Type B pancreatic cell (in vitro differentiated cells): Measurements from ENCODE around the gene APOBR. TPM values are rescaled to one million over a fixed set of nuclear protein-coding genes. Genes with fewer than 3 reads are reported as not detected.

ENCODE experiments used
- DNase-seq: peaks from one replicate; pipeline ENCODE4 v3.0.0; 2021; ENCODE audit warnings: mixed read lengths; ENCODE audit not compliant: unreplicated experiment; ENCODE audit errors: extremely low spot score
- H3K27ac Mint-ChIP-seq: 2 replicates; pipeline ENCODE4 v1.8.0; 2021; ENCODE audit warnings: mild to moderate bottlenecking, mixed read lengths
- H3K27me3 Mint-ChIP-seq: 2 replicates; pipeline ENCODE4 v1.8.0; 2021; ENCODE audit warnings: mixed read lengths
- H3K36me3 Mint-ChIP-seq: 2 replicates; pipeline ENCODE4 v1.8.0; 2021; ENCODE audit warnings: mixed read lengths
- H3K4me1 Mint-ChIP-seq: one replicate; pipeline ENCODE4 v1.8.0; 2021; ENCODE audit warnings: mixed read lengths; ENCODE audit not compliant: unreplicated experiment
- H3K4me3 Mint-ChIP-seq: 2 replicates; pipeline ENCODE4 v1.8.0; 2021; ENCODE audit warnings: mild to moderate bottlenecking, mixed read lengths
- H3K9me3 Mint-ChIP-seq: 2 replicates; pipeline ENCODE4 v1.8.0; 2021; ENCODE audit warnings: mixed read lengths
- total RNA-seq: library from RNA; stranded (reverse); gene quantifications from 2 replicates; pipeline ENCODE4 v1.2.1, GENCODE V29; 2021; ENCODE audit warnings: low replicate concordance
- TF ChIP-seq, protein P1 (sequence below): fragments of 200-600 bp; sonication (generic); conservative IDR thresholded peaks from 2 replicates; pipeline ENCODE4 v1.5.0; 2021; ENCODE audit warnings: antibody characterized with exemption, mild to moderate bottlenecking

APOBR gene
- total RNA-seq, 1 donor from 2014 or later, result 0.14 TPM

DNA sequence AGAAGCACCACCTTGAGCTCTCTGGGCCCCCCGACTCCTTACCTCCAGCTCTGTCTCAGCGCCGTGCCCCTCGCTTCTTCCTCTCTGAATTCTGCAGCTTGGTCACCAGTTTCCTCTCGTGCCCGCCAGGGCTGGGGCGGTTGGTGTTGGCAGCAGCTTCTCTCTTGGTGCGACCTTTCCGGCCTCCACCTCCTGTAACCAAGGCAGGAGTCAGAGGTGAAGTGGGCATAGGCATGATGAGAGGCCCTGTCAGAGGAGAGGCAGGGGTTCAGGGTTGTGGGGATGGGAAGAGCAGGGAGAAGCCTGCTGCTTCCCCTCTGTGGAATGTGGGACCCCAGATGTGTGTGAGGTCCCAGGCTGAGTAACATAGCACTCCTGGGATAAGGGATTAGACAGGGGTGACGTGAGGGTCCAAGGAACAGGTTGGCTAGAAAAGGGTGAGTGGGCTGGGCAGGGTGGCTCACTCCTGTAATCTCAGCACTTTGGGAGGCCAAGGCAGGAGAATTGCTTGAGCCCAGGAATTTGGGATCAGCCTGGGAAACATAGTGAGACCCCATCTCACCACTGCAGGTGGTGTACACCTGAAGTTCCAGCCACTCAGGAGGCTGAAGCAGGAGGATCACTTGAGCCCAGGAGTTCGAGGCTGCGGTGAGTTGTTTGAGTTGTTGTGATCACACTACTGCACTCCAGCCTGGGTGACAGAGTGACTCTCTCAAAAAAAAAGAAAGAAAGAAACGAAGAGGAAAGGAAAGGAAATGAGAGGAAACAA lies 43.7 kb downstream of the APOBR start:
- H3K27ac Mint-ChIP-seq, result peak overlapping the region; percentile 23
- H3K36me3 Mint-ChIP-seq, result no peaks in the 10 kb centered on the region
- H3K27me3 Mint-ChIP-seq, result no peaks in the 10 kb centered on the region
- no peak overlapping the region for H3K4me3 Mint-ChIP-seq
- no peaks in the 10 kb centered on the region for H3K9me3 Mint-ChIP-seq
- DNase-seq, result no peak
- TF ChIP-seq, protein P1, sequence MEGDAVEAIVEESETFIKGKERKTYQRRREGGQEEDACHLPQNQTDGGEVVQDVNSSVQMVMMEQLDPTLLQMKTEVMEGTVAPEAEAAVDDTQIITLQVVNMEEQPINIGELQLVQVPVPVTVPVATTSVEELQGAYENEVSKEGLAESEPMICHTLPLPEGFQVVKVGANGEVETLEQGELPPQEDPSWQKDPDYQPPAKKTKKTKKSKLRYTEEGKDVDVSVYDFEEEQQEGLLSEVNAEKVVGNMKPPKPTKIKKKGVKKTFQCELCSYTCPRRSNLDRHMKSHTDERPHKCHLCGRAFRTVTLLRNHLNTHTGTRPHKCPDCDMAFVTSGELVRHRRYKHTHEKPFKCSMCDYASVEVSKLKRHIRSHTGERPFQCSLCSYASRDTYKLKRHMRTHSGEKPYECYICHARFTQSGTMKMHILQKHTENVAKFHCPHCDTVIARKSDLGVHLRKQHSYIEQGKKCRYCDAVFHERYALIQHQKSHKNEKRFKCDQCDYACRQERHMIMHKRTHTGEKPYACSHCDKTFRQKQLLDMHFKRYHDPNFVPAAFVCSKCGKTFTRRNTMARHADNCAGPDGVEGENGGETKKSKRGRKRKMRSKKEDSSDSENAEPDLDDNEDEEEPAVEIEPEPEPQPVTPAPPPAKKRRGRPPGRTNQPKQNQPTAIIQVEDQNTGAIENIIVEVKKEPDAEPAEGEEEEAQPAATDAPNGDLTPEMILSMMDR, result no peak
- H3K4me1 Mint-ChIP-seq, result peaks cover 7% of the 10 kb centered on the region

DNA sequence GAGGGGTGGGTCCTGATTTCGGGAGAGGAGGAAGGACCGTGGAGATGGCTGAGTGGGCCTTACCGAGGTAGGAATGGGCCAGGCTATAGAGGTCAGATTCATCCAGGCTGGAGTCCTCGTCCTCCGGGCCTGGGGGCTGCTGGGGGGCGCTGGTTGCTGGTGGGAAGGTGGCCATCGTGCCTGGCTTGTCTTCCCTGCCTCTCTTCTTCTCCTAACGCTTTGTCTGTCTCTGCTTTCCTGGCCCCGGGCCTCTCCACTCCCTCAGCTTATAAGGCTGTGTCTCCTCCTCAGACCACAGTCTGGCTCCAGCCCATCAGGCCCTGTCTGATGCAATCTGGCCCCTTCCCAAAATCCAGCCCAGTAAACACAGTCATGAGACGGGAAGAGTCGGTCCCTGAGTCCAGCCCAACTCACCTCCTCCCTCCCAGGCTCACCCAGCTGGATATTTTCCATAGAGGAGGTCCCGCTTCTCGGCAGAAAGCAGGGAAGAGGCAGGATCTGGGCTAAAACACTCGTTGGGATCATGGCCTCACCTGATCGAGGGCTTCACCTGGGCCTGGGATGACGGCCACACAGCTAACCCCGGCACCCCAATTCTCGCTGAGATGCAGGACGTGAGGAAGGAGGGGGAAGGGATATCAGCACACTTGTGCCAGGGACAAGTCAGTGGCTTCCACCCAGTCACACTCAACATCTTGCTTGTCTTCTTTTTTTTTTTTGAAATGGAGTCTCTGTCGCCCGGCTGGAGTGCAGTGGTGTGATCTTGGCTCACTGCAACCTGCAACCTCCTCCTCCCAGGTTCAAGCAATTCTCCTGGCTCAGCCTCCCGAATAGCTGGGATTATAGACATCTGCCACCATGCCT lies 44.5 kb downstream of the APOBR start, which contains the start of gene NUPR1:
Gene NUPR1, minus strand, starts transcription at position 242 of the 864 bp plus-strand sequence. Its CDS starts 67 bp downstream, at position 175.
- peak within 1 kb of the TSS; percentile 23 for H3K27ac Mint-ChIP-seq
- no peaks in the 10 kb centered on the region for H3K9me3 Mint-ChIP-seq
- H3K4me3 Mint-ChIP-seq, result no peak within 1 kb of the TSS
- DNase-seq, result no peak
- no peaks in the 10 kb centered on the region for H3K27me3 Mint-ChIP-seq
- H3K36me3 Mint-ChIP-seq, result no peaks in the 10 kb centered on the region
- TF ChIP-seq, protein P1, result no peak
- peaks cover 9% of the 10 kb centered on the region for H3K4me1 Mint-ChIP-seq

DNA sequence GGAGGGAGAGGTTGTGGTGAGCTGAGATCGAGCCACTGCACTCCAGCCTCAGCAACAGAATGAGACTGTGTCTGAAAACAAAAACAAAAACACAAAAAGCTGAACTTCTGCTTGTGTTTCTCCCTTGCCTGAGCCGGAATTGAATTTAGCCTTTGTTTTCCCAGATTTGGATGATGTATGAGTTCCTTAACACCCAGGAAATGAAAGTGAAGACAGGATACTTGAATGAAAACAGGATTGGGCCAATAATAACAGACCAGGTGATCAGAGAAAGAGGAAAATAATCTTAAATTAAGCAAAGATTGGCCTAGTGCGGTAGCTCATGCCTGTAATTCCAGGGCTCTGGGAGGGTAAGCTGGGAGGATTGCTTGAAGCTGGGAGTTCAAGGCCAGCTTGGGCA lies 45.9 kb downstream of the APOBR start:
- Mint-ChIP-seq H3K4me1 (peaks cover 9% of the 10 kb centered on the region), H3K27me3 (no peaks in the 10 kb centered on the region)

DNA sequence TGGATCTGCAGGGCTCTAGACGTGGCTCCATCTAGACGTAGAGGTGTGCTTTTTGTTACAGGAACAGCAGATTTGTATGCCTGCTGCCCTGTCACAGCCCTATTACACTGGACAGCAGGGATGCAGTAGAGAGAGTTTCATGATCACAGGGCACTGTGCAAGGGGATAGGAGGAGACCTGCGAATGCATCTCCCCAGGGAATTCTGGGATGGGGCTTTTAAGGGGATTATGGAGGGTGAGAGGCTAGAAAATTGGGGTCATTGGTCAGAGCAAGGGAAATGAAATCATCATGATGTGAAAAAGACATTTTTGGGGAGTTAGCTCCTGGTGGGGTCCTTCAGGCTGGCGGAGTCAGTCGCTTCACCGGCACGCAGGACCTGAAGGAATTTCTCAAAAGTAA lies 48.2 kb downstream of the APOBR start:
- no peak for DNase-seq
- TF ChIP-seq, protein P1, result no peak
- no peaks in the 10 kb centered on the region for H3K36me3 Mint-ChIP-seq
- H3K4me1 Mint-ChIP-seq, result peaks cover 9% of the 10 kb centered on the region
- no peaks in the 10 kb centered on the region for H3K27me3 Mint-ChIP-seq
- no peaks in the 10 kb centered on the region for H3K9me3 Mint-ChIP-seq
- peak overlapping the region; percentile 96 for H3K27ac Mint-ChIP-seq
- peak overlapping the region; percentile 74 for H3K4me3 Mint-ChIP-seq

More for the DNA sequence above, 45.9 kb downstream of the APOBR start:
- TF ChIP-seq, protein P1, result no peak
- H3K9me3 Mint-ChIP-seq, result no peaks in the 10 kb centered on the region
- H3K4me3 Mint-ChIP-seq, result no peak overlapping the region
- H3K36me3 Mint-ChIP-seq, result no peaks in the 10 kb centered on the region
- no peak for DNase-seq
- H3K27ac Mint-ChIP-seq, result peak overlapping the region; percentile 61

DNA sequence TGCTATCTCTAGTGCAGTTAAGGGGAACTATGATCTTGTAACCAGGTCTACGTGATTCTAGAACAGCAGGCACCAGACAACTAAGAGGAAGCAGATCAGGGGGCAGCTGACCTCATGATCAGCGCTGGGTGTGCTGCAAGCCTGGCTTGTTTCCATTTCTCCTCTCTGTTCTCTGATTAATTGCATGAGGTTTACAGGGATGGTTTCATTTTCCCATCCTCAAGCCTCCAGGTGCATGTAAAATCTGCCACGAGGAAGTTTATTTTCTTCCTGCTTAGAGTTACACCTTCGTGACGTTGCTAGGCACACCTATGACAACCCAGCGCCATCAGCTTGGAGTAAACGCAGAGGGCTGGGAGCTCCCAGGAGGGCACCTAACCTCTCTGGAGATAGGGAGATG lies 48.6 kb downstream of the APOBR start:
- Mint-ChIP-seq H3K27me3 (no peaks in the 10 kb centered on the region), H3K36me3 (no peaks in the 10 kb centered on the region), H3K27ac (peak overlapping the region; percentile 96), H3K4me1 (peaks cover 9% of the 10 kb centered on the region), H3K9me3 (no peaks in the 10 kb centered on the region), H3K4me3 (peak overlapping the region; percentile 74)
- no peak for DNase-seq
- TF ChIP-seq, protein P1, result no peak
